HG02678 (cell line): ENCODE measurements around the gene BICDL1.
A peak's percentile ranks its signal among the peaks of the same experiment; 100 is the strongest.

Source experiments
- ATAC-seq: cut with Tn5 transposase; IDR thresholded peaks from one replicate; pipeline ENCODE4 v1.9.1; 2021; ENCODE audit warnings: mild to moderate bottlenecking, moderate library complexity; ENCODE audit not compliant: unreplicated experiment

BICDL1 gene

DNA sequence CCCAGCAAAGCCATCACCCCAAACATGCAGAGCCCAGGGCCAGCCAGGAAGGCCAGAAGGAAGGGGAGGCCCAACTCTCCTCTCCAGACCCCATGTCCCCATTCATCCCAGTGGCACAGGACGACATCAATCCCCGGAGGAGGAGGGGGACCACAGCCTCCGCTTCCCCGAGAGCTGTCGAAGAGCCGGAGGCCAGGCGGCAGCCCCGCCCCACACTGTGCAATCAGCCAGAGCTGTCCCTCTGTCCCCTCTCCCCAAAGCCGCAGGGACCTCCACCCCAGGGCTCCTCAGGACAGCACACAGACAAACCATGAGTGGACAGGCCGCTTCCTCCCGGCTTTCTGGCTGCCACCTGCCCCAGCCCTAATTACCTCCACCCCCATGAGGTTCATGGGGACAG, 110.7 kb downstream of the BICDL1 start:
- no peak for ATAC-seq

- no peak for ATAC-seq
These were observed 111.6 kb downstream of the BICDL1 start for GRCh38 chr12:120100630-120101029.

- ATAC-seq, result peak; percentile 43
These were observed 112.1 kb downstream of the BICDL1 start for GRCh38 chr12:120101182-120101581.

- ATAC-seq, result peak; percentile 16
These were observed 112.6 kb downstream of the BICDL1 start for GRCh38 chr12:120101617-120102016.

- ATAC-seq, result no peak
These were observed 113.4 kb downstream of the BICDL1 start for GRCh38 chr12:120102189-120103043.

DNA sequence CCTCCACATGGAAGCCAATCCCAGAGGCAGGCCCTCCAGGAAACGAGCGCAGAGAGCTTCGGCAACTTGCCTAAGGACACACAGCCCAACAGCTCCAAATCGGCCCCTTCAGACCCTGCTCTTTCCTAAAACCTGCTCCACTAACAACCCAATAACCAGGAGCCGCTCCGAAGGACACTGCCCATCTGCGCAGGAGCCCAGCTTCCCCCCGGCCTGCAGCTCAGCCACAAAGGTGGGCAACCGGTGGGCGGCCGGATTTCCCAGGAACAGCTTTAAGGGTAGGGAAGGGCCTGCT, 114.0 kb downstream of the BICDL1 start:
- ATAC-seq, result no peak

DNA sequence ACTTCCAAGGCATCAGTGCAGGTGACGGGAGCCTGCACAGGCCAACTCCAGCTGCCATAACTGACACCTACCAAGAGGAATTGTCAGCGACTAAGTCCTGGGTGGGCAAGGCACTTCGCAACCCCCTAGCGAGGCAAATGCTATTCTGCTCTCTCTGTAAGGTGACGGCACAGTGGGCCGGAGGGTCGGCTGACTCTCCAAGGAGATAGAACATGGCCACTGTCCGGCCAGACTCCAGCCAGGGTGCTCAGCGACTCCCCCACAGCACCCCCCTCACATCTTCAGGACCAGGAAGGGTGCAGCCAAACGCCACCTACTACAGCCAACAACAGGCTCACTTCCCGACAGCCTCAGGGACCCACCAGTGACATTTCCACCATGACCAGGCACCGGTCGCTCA, 114.3 kb downstream of the BICDL1 start:
- ATAC-seq, result no peak

DNA sequence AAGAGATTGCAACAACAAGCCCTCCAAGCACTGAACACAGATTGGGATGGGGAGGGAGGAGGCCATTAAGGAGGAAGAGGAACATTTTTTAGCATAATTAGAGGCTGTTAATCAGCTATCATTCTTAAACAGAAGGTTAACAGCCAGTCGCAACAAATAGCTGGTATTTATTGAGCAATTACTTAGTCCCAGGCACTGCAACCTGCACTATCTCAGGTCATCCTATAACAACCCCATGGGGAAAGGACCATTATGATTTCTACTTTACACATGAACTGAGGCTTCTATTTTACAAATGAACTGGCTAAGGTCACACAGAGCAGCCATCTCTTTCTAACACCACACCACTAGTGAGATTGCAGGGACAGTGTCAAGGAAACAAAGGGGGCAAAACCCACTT, 117.1 kb downstream of the BICDL1 start:
- no peak for ATAC-seq

DNA sequence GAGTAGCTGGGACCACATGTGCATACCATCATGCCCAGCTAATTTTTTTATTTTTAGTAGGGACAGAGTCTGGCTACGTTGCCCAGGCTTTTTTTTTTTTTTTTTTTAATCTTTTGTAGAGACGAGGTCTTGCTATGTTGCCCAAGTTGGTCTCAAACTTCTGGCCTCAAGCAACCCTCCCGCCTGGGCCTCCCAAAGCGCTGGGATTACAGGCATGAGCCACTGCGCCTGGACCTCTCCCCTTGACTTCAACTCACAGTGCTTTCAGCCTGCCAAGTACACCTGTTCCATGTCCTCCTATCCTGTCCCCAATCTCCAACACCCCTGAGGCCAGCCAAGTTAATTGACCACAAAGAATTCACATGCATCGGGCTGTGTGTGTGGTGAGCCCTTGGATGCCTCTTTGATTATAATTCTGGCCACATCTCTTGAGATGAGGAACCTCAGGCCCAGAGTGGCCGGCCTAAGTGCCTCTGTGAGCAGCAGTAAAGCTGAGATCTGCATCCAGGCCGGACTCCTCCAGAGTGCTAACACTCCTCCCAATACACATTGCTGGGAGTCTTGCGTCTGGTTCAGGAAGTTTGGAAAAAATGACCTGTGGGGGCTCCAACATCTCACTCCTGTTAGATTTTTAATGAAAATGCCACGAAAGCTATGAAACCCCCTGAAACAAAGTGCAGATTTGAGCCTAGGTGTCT, 120.7 kb downstream of the BICDL1 start:
- ATAC-seq, result no peak

- peak; percentile 62 for ATAC-seq
These were observed 121.8 kb downstream of the BICDL1 start for GRCh38 chr12:120110550-120111501.

- ATAC-seq, result no peak
These were observed 126.0 kb downstream of the BICDL1 start for GRCh38 chr12:120115066-120115465.

GRCh38 chr12:120115692-120116440, 126.8 kb downstream of the BICDL1 start:
- no peak for ATAC-seq

DNA sequence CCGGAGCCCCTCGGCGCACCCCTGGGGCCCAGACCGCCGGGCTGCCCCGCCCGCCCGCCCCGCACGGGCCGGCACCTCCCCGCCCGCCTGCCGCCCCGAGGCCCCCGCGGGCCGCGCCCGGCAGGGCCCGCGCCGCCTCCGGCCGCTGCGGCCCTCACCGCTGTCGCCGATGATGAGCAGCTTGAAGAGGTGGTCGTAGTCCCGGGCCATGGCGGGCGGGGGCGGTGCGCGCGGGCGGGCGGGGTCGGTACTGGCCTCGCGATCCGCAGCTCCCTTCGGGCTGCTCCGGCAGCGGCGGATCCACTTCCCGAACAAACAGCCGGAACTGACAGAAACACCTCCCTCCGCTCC, 127.4 kb downstream of the BICDL1 start, which contains the start of gene RAB35:
TSS of gene RAB35 (minus strand) at position 313 of the 351 bp plus-strand sequence. CDS start at position 210, 103 bp downstream.
- no peak for ATAC-seq

DNA sequence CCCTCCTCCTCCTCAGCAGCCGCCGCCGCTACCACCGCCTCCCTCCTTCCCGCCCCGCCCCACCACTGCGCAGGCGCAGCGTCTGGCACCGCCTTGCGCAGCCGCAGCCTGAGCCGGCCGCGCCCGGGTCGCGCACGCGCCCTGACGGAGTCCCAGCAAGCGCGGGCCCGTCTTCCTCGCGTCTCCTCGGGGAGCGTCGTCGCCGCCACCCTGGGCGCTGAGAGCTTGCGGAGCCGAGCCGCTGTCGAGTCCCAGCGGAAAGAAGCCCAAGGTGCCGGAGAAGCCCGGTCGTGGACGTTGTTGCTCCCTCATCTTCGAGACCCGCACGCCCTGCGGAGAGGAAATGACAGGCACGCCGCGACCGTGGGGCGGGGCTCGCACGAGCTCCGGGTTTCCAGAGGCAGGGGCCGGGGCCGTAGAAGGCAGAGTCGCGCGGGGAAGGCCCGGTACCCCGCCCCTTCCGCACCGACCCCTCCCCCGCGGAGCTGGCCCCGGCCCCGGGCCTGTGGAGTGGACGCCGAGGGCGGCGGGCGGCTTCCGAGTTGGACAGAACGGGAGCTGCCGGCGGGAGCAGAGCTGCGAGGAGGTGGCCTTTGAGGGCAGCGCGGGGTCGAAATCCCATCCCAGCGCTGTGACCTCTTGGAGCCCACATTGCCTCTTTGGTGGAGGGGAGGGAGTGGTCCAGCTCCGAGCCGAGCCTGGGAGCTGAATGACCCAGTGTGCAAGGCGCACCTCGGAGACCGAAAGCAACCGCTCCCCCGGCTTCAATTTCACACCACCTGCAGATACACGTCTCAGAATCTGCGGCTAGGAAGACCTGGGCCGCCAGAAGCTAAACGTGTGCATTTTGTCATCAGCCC, 128.0 kb downstream of the BICDL1 start:
- ATAC-seq, result peak; percentile 49

- no peak for ATAC-seq
These were observed 128.9 kb downstream of the BICDL1 start for GRCh38 chr12:120117961-120118320.

DNA sequence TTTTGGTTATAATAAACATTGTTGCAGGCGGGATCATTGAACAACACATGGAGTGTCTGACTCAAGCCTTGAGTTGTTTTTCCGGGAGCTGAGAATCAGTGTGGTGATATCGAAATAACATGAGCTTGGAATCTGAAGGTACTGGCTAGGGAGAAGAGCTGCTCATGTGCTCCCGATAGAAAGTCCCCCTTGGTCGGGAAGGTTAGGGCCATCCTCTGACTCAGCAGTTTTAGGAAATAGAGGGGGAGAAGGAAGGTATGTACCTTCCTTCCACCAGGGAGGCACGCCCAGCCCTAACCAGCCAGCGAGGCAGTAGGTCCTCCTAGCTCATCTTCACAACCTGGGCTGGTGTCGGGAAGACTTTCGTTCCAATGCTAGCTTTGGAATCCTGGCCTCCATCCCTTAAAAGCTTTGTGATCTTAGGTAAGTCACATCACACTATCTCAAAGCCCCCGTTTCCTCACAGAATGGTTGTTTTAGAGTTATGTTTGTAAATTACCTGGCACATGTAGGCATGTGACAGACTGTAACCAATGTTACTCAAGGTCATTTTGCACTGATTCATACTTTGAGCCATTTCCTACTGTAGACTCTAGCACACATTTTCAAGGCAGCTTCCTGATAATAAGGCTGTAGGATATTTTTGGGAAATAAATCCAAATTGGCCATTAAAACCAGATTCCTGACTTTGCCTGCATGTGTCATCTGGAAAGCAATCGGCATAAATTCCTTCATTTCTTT, 129.5 kb downstream of the BICDL1 start:
- no peak for ATAC-seq

DNA sequence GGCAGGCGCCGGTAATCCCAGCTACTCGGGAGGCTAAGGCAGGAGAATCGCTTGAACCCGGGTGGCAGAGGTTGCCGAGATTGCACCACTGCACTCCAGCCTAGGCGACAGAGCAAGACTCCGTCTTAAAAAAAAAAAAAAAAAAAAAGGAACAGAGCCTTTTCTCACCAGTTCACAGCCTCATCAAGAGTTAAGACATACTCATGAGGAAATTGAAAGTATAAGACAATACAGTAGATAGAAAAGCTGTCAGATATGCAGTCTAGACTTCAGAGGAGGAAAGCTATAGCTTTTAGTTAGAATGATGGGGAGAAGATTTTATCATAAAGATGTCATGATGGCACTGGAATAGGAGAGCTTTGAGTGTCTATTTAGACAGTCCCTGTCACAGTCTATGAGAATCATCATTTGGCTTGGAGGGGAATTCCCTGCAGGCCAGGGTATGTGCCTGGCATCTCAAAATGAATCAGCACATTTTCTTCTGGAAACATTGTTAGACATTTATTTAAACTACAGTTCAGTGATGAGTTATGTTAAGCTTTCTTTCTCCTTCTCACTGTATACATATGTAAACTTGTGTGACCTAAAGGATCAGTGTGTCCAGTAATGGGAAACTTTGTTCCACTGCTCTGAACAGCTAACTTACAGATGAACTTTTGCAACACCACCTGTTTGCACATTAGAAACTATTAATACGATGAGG, 130.4 kb downstream of the BICDL1 start:
- ATAC-seq, result peak; percentile 25

DNA sequence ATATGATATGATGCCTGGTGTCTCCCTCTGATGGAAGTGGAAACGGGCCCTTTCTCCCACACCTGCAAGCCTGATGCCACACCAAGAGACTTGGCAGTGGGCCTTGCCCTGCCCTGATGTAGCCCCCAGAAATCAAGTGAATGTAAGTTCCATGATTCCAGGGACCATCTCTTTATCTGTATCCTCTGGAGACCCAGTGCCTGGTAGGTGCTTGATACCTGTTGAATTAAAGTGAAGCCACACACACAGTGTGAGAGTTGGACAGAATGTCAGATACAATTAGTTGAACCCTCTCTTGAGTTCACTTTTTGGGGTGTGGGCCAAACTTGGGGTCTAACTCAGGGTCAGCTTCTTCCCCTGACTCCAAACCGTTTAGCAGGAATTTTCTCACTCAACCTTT, 132.3 kb downstream of the BICDL1 start:
- no peak for ATAC-seq
